ENCODE measurements around the gene TIMM13. TPM values are rescaled to one million over a fixed set of nuclear protein-coding genes. Genes with fewer than 3 reads are reported as not detected.

The TIMM13 gene
- polyA plus RNA-seq, 2 of the 4 experiments (the other 2 are of a cell fraction) = 24.7 to 81.2 TPM

DNA sequence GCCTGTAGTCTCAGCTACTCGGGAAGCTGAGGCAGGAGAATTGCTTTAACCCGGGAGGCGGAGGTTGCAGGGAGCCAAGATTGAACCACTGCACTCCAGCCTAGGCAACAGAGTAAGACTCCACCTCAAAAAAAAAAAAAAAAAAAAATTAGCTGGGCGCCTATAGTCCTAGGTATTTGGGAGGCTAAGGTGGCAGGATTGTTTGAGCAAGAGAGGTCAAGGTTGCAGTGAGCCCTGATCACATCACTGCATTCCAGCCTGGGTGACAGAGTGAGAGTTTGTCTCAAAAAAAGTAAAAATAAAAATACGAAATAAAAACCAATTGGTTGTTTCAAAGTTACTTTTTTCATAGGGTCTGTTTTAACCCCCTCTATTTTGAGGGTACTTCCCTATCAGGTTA is 30.7 kb upstream of the TIMM13 start:
- ATAC-seq (no peak), FAIRE-seq (no peak), DNase-seq (ENCODE audit: low read depth in 1 of 2, low spot score in 1 of 2) (no peak)
- Histone ChIP-seq H3K4me1 (peaks cover 15% of the 10 kb centered on the region; the same call in 1 of the 3 replicates), H3K4me3 (no peak overlapping the region), H3K4me2 (no peak overlapping the region), H3K9me3 (no peaks in the 10 kb centered on the region), H3K27ac (no peak overlapping the region)
- 95% methylated on average over 5 of the region's 5 CpGs for WGBS (ENCODE audit: missing lambda C conversion rate)
- no peak for TF ChIP-seq NR3C1 (IDR thresholded peaks at IDR 0.05)
- no peak for TF ChIP-seq CBX8 (IDR thresholded peaks at IDR 0.05)
- TF ChIP-seq, protein P1, sequence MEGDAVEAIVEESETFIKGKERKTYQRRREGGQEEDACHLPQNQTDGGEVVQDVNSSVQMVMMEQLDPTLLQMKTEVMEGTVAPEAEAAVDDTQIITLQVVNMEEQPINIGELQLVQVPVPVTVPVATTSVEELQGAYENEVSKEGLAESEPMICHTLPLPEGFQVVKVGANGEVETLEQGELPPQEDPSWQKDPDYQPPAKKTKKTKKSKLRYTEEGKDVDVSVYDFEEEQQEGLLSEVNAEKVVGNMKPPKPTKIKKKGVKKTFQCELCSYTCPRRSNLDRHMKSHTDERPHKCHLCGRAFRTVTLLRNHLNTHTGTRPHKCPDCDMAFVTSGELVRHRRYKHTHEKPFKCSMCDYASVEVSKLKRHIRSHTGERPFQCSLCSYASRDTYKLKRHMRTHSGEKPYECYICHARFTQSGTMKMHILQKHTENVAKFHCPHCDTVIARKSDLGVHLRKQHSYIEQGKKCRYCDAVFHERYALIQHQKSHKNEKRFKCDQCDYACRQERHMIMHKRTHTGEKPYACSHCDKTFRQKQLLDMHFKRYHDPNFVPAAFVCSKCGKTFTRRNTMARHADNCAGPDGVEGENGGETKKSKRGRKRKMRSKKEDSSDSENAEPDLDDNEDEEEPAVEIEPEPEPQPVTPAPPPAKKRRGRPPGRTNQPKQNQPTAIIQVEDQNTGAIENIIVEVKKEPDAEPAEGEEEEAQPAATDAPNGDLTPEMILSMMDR (IDR thresholded peaks at IDR 0.05) = no peak
- TF ChIP-seq, protein P2, sequence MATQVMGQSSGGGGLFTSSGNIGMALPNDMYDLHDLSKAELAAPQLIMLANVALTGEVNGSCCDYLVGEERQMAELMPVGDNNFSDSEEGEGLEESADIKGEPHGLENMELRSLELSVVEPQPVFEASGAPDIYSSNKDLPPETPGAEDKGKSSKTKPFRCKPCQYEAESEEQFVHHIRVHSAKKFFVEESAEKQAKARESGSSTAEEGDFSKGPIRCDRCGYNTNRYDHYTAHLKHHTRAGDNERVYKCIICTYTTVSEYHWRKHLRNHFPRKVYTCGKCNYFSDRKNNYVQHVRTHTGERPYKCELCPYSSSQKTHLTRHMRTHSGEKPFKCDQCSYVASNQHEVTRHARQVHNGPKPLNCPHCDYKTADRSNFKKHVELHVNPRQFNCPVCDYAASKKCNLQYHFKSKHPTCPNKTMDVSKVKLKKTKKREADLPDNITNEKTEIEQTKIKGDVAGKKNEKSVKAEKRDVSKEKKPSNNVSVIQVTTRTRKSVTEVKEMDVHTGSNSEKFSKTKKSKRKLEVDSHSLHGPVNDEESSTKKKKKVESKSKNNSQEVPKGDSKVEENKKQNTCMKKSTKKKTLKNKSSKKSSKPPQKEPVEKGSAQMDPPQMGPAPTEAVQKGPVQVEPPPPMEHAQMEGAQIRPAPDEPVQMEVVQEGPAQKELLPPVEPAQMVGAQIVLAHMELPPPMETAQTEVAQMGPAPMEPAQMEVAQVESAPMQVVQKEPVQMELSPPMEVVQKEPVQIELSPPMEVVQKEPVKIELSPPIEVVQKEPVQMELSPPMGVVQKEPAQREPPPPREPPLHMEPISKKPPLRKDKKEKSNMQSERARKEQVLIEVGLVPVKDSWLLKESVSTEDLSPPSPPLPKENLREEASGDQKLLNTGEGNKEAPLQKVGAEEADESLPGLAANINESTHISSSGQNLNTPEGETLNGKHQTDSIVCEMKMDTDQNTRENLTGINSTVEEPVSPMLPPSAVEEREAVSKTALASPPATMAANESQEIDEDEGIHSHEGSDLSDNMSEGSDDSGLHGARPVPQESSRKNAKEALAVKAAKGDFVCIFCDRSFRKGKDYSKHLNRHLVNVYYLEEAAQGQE (IDR thresholded peaks at IDR 0.05) = no peak
- no peak for TF ChIP-seq MYC (IDR thresholded peaks at IDR 0.05; ENCODE audit: borderline replicate concordance, low read length)
- no peak for TF ChIP-seq NPAS2 (CRISPR knock-in tag; IDR thresholded peaks at IDR 0.05; ENCODE audit: borderline replicate concordance)
- no peak for TF ChIP-seq EHF (CRISPR knock-in tag; IDR thresholded peaks at IDR 0.05)
- TF ChIP-seq JUN (IDR thresholded peaks at IDR 0.05) = no peak
- no peak for TF ChIP-seq ZC3H11A (IDR thresholded peaks at IDR 0.05)
- POLR2A ChIA-PET = interaction anchor here (2.7 kb wide), 1 partner anchor 31 kb away, joined by 14 read pairs; the partner anchor contains the start of gene TIMM13
- CTCF ChIA-PET = interaction anchor here (1.4 to 2.3 kb wide), 3 partner anchors 16 to 153 kb away, joined by 3 to 7 read pairs (median 7); no protein-coding TSS in a partner anchor

DNA sequence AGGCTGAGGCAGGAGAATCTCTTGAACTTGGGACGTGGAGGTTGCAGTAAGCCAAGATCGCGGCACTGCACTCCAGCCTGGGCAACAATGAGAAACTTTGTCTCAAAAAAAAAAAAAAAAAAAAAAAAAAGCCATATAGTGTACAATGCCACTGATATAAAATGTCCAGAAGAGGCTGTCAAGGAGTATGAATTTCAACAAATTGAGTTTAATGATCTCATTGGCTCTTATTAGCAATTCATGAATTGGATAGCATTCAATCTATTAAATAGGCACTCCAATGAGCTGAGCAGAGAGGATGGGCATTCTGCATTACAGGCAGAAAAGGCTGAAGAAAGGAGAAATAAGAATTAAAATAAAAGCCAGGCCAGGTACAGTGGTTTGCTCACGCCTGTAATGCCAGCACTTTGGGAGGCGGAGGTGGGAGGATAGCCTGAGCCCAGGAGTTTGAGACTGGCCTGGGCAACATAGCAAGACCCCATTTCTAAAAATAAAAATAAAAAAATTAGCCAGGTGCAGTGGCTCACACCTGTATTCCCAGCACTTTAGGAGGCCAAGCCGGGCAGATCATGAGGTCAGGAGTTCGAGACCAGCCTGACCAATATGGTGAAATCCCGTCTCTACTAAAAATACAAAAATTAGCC is 30.1 kb upstream of the TIMM13 start:
- WGBS (ENCODE audit: missing lambda C conversion rate) = 87% methylated on average over 8 of the region's 8 CpGs
- H3K4me2 ChIP-seq = peak overlapping the region; percentile 78
- ChIA-PET CTCF (interaction anchor here (1.0 to 2.3 kb wide), 5 partner anchors 14 to 154 kb away, joined by 3 to 7 read pairs (median 4); no protein-coding TSS in a partner anchor), POLR2A (interaction anchor here (1.3 to 2.7 kb wide), 3 partner anchors 19 to 154 kb away, joined by 4 to 20 read pairs (median 14); partner anchors contain the start of genes GADD45B and TIMM13)
- peaks cover 16% of the 10 kb centered on the region; the same call in 1 of the 3 replicates for H3K4me1 ChIP-seq
- peak overlapping the region; percentile 98; the same call in 2 of the 3 replicates for H3K4me3 ChIP-seq
- peak overlapping the region; percentile 95 to 100 for H3K27ac ChIP-seq
- no peaks in the 10 kb centered on the region for H3K9me3 ChIP-seq
- DNase-seq (ENCODE audit: low read depth in 1 of 2, low spot score in 1 of 2) (no peak), ATAC-seq (no peak), FAIRE-seq (no peak)
- TF ChIP-seq BHLHE40 (IDR thresholded peaks at IDR 0.05; ENCODE audit: low read depth, low read length) (no peak), SMC3 (IDR thresholded peaks at IDR 0.05) (no peak), HDAC2 (IDR thresholded peaks at IDR 0.05) (no peak), CEBPB (IDR thresholded peaks at IDR 0.05) (no peak), RCOR1 (IDR thresholded peaks at IDR 0.05; ENCODE audit: low read depth, low read length) (no peak), HOXB13 (CRISPR knock-in tag; IDR thresholded peaks at IDR 0.05; ENCODE audit: low read depth) (no peak), CHD2 (IDR thresholded peaks at IDR 0.05; ENCODE audit: low read length, partially characterized antibody) (no peak), MAZ (IDR thresholded peaks at IDR 0.05; ENCODE audit: borderline replicate concordance, low read depth, low read length) (no peak), ZSCAN20 (CRISPR knock-in tag; IDR thresholded peaks at IDR 0.05) (no peak), JUNB (IDR thresholded peaks at IDR 0.05) (no peak), JUN (IDR thresholded peaks at IDR 0.05) (no peak), KDM1A (IDR thresholded peaks at IDR 0.05; ENCODE audit: low read depth) (no peak), FOSL2 (IDR thresholded peaks at IDR 0.05) (no peak), FOSL2 (CRISPR knock-in tag; IDR thresholded peaks at IDR 0.05) (no peak), GATA3 (IDR thresholded peaks at IDR 0.05; ENCODE audit: borderline replicate concordance) (no peak)
- TF ChIP-seq, protein P3, sequence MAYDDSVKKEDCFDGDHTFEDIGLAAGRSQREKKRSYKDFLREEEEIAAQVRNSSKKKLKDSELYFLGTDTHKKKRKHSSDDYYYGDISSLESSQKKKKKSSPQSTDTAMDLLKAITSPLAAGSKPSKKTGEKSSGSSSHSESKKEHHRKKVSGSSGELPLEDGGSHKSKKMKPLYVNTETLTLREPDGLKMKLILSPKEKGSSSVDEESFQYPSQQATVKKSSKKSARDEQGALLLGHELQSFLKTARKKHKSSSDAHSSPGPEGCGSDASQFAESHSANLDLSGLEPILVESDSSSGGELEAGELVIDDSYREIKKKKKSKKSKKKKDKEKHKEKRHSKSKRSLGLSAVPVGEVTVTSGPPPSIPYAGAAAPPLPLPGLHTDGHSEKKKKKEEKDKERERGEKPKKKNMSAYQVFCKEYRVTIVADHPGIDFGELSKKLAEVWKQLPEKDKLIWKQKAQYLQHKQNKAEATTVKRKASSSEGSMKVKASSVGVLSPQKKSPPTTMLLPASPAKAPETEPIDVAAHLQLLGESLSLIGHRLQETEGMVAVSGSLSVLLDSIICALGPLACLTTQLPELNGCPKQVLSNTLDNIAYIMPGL (CRISPR knock-in tag; IDR thresholded peaks at IDR 0.05; ENCODE audit: borderline replicate concordance) = no peak
- TF ChIP-seq, protein P4, sequence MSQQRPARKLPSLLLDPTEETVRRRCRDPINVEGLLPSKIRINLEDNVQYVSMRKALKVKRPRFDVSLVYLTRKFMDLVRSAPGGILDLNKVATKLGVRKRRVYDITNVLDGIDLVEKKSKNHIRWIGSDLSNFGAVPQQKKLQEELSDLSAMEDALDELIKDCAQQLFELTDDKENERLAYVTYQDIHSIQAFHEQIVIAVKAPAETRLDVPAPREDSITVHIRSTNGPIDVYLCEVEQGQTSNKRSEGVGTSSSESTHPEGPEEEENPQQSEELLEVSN (IDR thresholded peaks at IDR 0.05; ENCODE audit: borderline replicate concordance, low read depth) = no peak
